Mammary epithelial cell (primary cell): Measurements from ENCODE around the gene MLH1.

Experiments
- EZH2 ChIP-seq: IDR thresholded peaks from 2 replicates; pipeline ENCODE4 v1.6.1; 2012; ENCODE audit warnings: low read length, inconsistent platforms, borderline replicate concordance
- TF ChIP-seq, protein P1 (sequence below), 2 donors: IDR thresholded peaks in 1 of 2; conservative IDR thresholded peaks in 1 of 2; 2 replicates each; pipeline ENCODE4 v1.5.1; 2011 to 2012; ENCODE audit warnings: inconsistent platforms in 2 of 2, low read length in 2 of 2, mild to moderate bottlenecking in 2 of 2, control low read depth in 1 of 2, low read depth in 1 of 2; ENCODE audit not compliant: insufficient read depth in 1 of 2; ENCODE audit errors: extremely low read depth in 1 of 2

DNA sequence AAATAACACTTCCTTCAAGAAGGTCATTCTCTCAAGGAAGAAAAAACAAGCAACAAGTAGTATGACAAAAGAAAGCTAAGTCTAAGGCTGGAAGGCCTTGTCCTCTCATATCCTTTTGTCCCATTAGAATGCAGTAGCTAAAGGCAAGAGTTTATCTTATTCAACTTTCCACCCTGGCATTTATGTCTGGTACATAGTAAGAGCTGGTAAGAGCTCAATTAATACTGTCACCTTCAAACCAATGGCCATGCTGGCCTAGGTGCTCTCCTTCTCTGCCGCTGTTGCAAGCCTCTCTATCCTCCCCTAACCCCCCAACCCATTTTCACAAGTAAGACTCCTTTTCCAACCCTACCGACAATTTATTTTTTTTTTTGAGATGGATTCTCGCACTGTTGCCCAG lies 99.2 kb downstream of the MLH1 start:
- TF ChIP-seq, protein P1, sequence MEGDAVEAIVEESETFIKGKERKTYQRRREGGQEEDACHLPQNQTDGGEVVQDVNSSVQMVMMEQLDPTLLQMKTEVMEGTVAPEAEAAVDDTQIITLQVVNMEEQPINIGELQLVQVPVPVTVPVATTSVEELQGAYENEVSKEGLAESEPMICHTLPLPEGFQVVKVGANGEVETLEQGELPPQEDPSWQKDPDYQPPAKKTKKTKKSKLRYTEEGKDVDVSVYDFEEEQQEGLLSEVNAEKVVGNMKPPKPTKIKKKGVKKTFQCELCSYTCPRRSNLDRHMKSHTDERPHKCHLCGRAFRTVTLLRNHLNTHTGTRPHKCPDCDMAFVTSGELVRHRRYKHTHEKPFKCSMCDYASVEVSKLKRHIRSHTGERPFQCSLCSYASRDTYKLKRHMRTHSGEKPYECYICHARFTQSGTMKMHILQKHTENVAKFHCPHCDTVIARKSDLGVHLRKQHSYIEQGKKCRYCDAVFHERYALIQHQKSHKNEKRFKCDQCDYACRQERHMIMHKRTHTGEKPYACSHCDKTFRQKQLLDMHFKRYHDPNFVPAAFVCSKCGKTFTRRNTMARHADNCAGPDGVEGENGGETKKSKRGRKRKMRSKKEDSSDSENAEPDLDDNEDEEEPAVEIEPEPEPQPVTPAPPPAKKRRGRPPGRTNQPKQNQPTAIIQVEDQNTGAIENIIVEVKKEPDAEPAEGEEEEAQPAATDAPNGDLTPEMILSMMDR (conservative IDR thresholded peaks at IDR 0.05 in 1 of 2, IDR thresholded peaks at IDR 0.05 in 1 of 2; ENCODE audit: extremely low read depth in 1 of 2, insufficient read depth in 1 of 2, low read depth in 1 of 2, low read length in 2 of 2) = no peak
- no peak for TF ChIP-seq EZH2
